Astrocyte (in vitro differentiated cells and primary cell): Measurements from ENCODE around the gene KDM4B.

Experiments
- CTCF ChIP-seq: IDR thresholded peaks from 2 replicates; pipeline ENCODE4 v1.5.1; 2011; ENCODE audit warnings: low read depth, mild to moderate bottlenecking, inconsistent platforms, low read length, moderate library complexity; ENCODE audit not compliant: insufficient read depth
- EZH2 ChIP-seq: IDR thresholded peaks from 2 replicates; pipeline ENCODE4 v1.6.1; 2012; ENCODE audit warnings: mild to moderate bottlenecking, low read length, inconsistent platforms; ENCODE audit not compliant: insufficient read depth

- TF ChIP-seq CTCF, result no peak
- no peak for TF ChIP-seq EZH2
These were observed 10.4 kb downstream of the KDM4B start for GRCh38 chr19:4979211-4979807.
